Psoas muscle (tissue), 8 donors: Measurements from ENCODE around the gene NUAK2. TPM values are rescaled to one million over a fixed set of nuclear protein-coding genes. Genes with fewer than 3 reads are reported as not detected.

Source experiments
- ATAC-seq, 4 donors: fragments of 200-7000 bp; cut with Tn5 transposase; one replicate each; pipeline ENCODE4 v1.9.1; 2020; ENCODE audit warnings: moderate library complexity in 3 of 4, mild to moderate bottlenecking in 2 of 4
- DNase-seq, 2 donors: peaks; one replicate each; pipeline ENCODE4 v3.0.0-alpha.2; 2020
- H3K27ac ChIP-seq: fragments of 200-600 bp; one replicate; pipeline ENCODE4 v1.8.0; 2022
- H3K27me3 ChIP-seq, 3 donors: fragments of 200-600 bp in 1 of 3; one replicate each; pipeline versions ENCODE4 v1.6.1 to v1.8.0; 2013 to 2022; ENCODE audit warnings: low read length in 2 of 3, mild to moderate bottlenecking in 2 of 3, moderate library complexity in 1 of 3; ENCODE audit not compliant: insufficient read depth in 3 of 3
- H3K36me3 ChIP-seq, 2 donors: fragments of 200-600 bp in 1 of 2; one replicate each; pipeline versions ENCODE4 v1.6.1 to v1.8.0; 2013 to 2022; ENCODE audit warnings: low read depth in 1 of 2, mild to moderate bottlenecking in 1 of 2, moderate library complexity in 1 of 2; ENCODE audit not compliant: insufficient read depth in 1 of 2
- H3K4me1 ChIP-seq: fragments of 200-600 bp; one replicate; pipeline ENCODE4 v1.8.0; 2022
- H3K4me3 ChIP-seq: fragments of 200-600 bp; one replicate; pipeline ENCODE4 v1.8.0; 2022; ENCODE audit warnings: mild to moderate bottlenecking
- H3K9me3 ChIP-seq: fragments of 200-600 bp; one replicate; pipeline ENCODE4 v1.8.0; 2022
- WGBS, 3 donors: extraction: QIAGEN DNeasy Blood & Tissue Kit; methylation state at CpG; one replicate each; pipeline versions ENCODE4 v1.1.6 to v1.1.7; 2013; 5-methylcytosine and 5-hydroxymethylcytosine counted together
- intact Hi-C, 2 donors: fragments of 100-400 bp; cut with DNase I; formaldehyde crosslinking; loops; one replicate each; pipeline versions ENCODE4 v1.11.0 to v1.14.2; 2022
- polyA plus RNA-seq, 3 donors: library from polyadenylated mRNA; stranded (reverse); fragments of 200-250 nt; gene quantifications; one replicate each; pipeline ENCODE4 v1.2.3, GENCODE V29; 2013
- total RNA-seq, 4 donors: library from RNA; stranded (reverse); fragmentation: NEBNext Ultra II Directional in 2 of 4; extraction: Animal tissue kit (Norgen Biotek cat#: 25700) in 2 of 4; gene quantifications; one replicate each; pipeline versions ENCODE4 v1.2.1 to v1.2.4, GENCODE V29; 2021 to 2023
- TF ChIP-seq, protein P1 (sequence below): fragments of 200-600 bp; IDR thresholded peaks from one replicate; pipeline ENCODE4 v1.8.0; 2022; ENCODE audit warnings: antibody characterized with exemption
- donor health status: healthy with polysubstance abuse.
- donor health status: DM: no; HTN: no; CAD: no; lungs with moderate emphysema.
- donor health status: Bipolar disorder and iron deficiency.
- donor health status: healthy.
- donor health status: DM: yes; HTN: yes; CAD: no.
- donor health status: DM: no; HTN: no; CAD: no.
- donor health status: DM: no; HTN: no; CAD: no.
- donor health status: DM: yes; HTN: yes; CAD: no.

NUAK2 gene
- total and polyA plus RNA-seq, 7 donors, result 0.20 to 1.3 (median 0.55) TPM

DNA sequence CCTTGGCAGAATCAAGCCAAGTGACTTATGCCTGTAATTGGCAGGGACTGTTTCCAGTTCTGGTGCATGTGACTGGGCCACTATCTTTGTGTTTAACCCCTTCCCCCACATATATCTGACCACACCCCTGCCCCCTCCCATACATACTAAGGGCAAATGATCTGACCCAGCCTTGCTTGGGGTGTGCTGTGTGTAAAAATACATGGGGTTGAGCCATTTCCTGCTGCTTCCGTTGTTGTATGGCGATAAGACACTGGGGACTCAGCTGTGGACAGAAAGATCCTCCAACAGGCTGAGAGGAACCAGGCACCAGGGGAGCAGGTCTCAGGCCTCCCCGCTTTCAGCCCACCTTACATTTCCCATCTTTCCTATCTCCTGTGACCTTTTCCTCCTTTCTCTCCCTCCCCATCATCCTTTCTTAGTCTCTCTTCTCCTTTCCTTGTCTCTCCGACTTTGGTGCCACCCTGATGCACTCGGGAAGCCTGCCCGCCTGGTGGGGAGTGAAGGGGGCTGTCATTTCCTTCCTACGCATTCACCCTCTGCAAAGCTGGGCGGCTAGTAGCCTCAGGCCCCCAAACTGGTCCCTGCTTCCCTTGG lies 54.1 kb downstream of the NUAK2 start:
- Histone ChIP-seq H3K9me3 (no peaks in the 10 kb centered on the region), H3K36me3 (peaks cover 0 to 18% of the 10 kb centered on the region in 2 donors), H3K27ac (no peak overlapping the region), H3K4me1 (peaks cover 34% of the 10 kb centered on the region), H3K4me3 (no peak overlapping the region), H3K27me3 (no peaks in the 10 kb centered on the region)
- intact Hi-C loops, result no loop called here
- no peak for DNase-seq
- TF ChIP-seq, protein P1, sequence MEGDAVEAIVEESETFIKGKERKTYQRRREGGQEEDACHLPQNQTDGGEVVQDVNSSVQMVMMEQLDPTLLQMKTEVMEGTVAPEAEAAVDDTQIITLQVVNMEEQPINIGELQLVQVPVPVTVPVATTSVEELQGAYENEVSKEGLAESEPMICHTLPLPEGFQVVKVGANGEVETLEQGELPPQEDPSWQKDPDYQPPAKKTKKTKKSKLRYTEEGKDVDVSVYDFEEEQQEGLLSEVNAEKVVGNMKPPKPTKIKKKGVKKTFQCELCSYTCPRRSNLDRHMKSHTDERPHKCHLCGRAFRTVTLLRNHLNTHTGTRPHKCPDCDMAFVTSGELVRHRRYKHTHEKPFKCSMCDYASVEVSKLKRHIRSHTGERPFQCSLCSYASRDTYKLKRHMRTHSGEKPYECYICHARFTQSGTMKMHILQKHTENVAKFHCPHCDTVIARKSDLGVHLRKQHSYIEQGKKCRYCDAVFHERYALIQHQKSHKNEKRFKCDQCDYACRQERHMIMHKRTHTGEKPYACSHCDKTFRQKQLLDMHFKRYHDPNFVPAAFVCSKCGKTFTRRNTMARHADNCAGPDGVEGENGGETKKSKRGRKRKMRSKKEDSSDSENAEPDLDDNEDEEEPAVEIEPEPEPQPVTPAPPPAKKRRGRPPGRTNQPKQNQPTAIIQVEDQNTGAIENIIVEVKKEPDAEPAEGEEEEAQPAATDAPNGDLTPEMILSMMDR, result no peak
- ATAC-seq, result no peak
- 76 to 82% (median 79%) methylated on average over 8 of the region's 8 CpGs for WGBS, 3 donors

DNA sequence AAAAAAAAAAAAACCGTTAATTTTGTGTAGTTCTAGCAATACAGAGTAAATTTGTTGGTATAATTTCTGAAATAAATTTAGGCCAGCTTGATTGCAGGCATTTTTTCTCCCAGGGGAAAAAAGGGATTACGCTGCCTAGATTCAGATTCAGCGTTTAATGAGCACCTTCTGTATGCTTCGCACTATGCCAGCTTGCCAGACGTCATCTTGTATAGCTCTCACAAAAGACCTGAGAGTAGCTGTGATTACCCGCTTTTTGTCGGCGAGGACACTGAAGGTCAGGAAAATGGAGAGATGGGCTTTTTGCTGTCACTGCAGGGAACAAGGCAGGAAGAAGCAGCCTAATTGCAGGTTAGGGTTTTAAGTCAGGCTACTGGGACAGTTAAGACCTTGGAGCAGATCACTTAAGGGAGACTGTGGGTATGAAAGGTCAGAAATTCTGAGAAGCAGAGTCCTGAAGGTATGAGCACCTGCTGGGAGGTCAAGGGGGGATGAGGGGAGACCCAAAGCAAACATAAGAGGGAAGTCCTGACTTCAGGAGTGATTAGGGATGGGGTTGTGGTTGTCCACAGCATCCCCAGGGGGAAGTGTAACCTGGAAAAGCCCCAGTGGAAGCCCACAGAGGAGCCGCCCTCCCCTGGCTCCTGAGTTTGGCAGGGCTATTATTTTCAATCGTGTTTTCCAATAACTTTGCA lies 54.8 kb downstream of the NUAK2 start:
- H3K27ac ChIP-seq, result no peak overlapping the region
- DNase-seq, result no peak
- no peaks in the 10 kb centered on the region for H3K9me3 ChIP-seq
- peaks cover 36% of the 10 kb centered on the region for H3K4me1 ChIP-seq
- no peaks in the 10 kb centered on the region for H3K27me3 ChIP-seq
- 72 to 76% (median 73%) methylated on average over 10 of the region's 10 CpGs for WGBS, 3 donors
- H3K36me3 ChIP-seq, result peaks cover 0 to 12% of the 10 kb centered on the region in 2 donors
- intact Hi-C loops, result no loop called here
- TF ChIP-seq, protein P1, result no peak
- ATAC-seq, result no peak
- H3K4me3 ChIP-seq, result no peak overlapping the region

- WGBS, 3 donors, result 83 to 96% (median 85%) methylated on average over 2 of the region's 2 CpGs
- no peak for DNase-seq
These were observed 57.9 kb downstream of the NUAK2 start for GRCh38 chr1:205263580-205264190.

DNA sequence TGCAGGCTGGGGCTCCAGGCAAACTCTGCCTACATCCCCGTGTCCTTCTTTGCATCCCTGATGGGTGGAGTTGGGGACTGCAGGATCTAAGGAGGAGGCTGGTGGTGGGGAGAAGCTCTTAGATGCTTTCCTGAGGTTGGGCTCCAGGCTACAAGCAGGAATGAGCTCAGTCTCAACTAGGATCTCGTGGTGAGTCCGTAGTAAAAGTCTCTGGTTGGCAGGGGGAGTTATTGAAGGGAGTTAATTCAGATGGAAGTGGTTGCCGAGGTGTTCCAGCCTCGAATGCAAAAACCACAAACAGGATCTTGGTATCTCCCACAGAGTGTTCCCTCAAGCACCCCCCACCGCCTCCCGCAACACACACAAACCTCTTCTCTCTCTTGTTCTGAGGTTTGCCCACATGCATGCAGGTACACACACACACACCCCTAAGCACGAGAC lies 58.8 kb downstream of the NUAK2 start:
- WGBS, 3 donors, result 70 to 80% (median 74%) methylated on average over 8 of the region's 8 CpGs
- Histone ChIP-seq H3K4me3 (no peak overlapping the region), H3K9me3 (no peaks in the 10 kb centered on the region), H3K27ac (no peak overlapping the region), H3K36me3 (no peaks in the 10 kb centered on the region), H3K27me3 (no peaks in the 10 kb centered on the region), H3K4me1 (peaks cover 56% of the 10 kb centered on the region)
- intact Hi-C loops, result no loop called here
- TF ChIP-seq, protein P1, result no peak
- DNase-seq, result no peak
- ATAC-seq, result no peak

More at GRCh38 chr1:205263580-205264190, 57.9 kb downstream of the NUAK2 start:
- H3K4me3 ChIP-seq, result no peak overlapping the region
- H3K27me3 ChIP-seq, result no peaks in the 10 kb centered on the region
- H3K27ac ChIP-seq, result no peak overlapping the region
- TF ChIP-seq, protein P1, result no peak
- ATAC-seq, result no peak
- no peaks in the 10 kb centered on the region for H3K9me3 ChIP-seq
- intact Hi-C loops, result no loop called here
- no peaks in the 10 kb centered on the region for H3K36me3 ChIP-seq
- peaks cover 49% of the 10 kb centered on the region for H3K4me1 ChIP-seq
